WTC11 (cell line): Measurements from ENCODE around the gene PTPRCAP. TPM values are rescaled to one million over a fixed set of nuclear protein-coding genes. Genes with fewer than 3 reads are reported as not detected.

Experiments
- ATAC-seq: fragments of 200-7000 bp; cut with Tn5 transposase; 2 replicates; pipeline ENCODE4 v1.10.0; 2021; ENCODE audit warnings: mild to moderate bottlenecking, moderate library complexity
- CTCF ChIA-PET: fragments of 300-600 bp; sonication (Branson Sonifier 250); formaldehyde crosslinking; loops from one replicate; lab custom pipeline; 2021; ENCODE audit warnings: antibody characterized with exemption; lab: Charles Lee
- POLR2A ChIA-PET: fragments of 350-600 bp; sonication (Branson Sonifier 250); formaldehyde crosslinking; loops from one replicate; lab custom pipeline; 2021; ENCODE audit warnings: antibody characterized with exemption; lab: Charles Lee
- DNase-seq: peaks from one replicate; pipeline ENCODE4 v3.0.0; 2021; ENCODE audit warnings: low spot score
- H3K27ac Mint-ChIP-seq: 2 replicates; pipeline ENCODE4 v1.8.0; 2021; ENCODE audit warnings: mixed read lengths
- H3K27me3 Mint-ChIP-seq: 2 replicates; pipeline ENCODE4 v1.8.0; 2021; ENCODE audit warnings: low read depth, mild to moderate bottlenecking, moderate library complexity, mixed read lengths
- H3K36me3 Mint-ChIP-seq: 2 replicates; pipeline ENCODE4 v1.8.0; 2021; ENCODE audit warnings: mixed read lengths
- H3K4me1 Mint-ChIP-seq: 2 replicates; pipeline ENCODE4 v1.8.0; 2022; ENCODE audit warnings: mixed read lengths
- H3K4me3 Mint-ChIP-seq: 2 replicates; pipeline ENCODE4 v1.8.0; 2021; ENCODE audit warnings: mild to moderate bottlenecking, moderate library complexity, mixed read lengths
- H3K9me3 Mint-ChIP-seq: 2 replicates; pipeline ENCODE4 v1.8.0; 2021; ENCODE audit warnings: mixed read lengths
- AR ChIP-seq: fragments of 250-450 bp; sonication (Bioruptor Pico); IDR thresholded peaks from 2 replicates; pipeline ENCODE4 v1.9.0; 2021; ENCODE audit warnings: mild to moderate bottlenecking
- ATF1 ChIP-seq: sonication (generic); formaldehyde crosslinking; IDR thresholded peaks from 2 replicates; pipeline ENCODE4 v1.8.1; 2023; ENCODE audit warnings: mild to moderate bottlenecking, moderate library complexity, missing genetic modification reagents
- ATF6 ChIP-seq: sonication (generic); formaldehyde crosslinking; IDR thresholded peaks from 2 replicates; pipeline ENCODE4 v1.8.1; 2023; ENCODE audit warnings: mild to moderate bottlenecking, missing genetic modification reagents
- FOXP1 ChIP-seq: sonication (generic); formaldehyde crosslinking; IDR thresholded peaks from 2 replicates; pipeline ENCODE4 v1.8.0; 2022; ENCODE audit warnings: missing genetic modification reagents, mild to moderate bottlenecking, moderate library complexity, borderline replicate concordance
- KAT7 ChIP-seq: sonication (generic); formaldehyde crosslinking; IDR thresholded peaks from 2 replicates; pipeline ENCODE4 v1.8.1; 2023; ENCODE audit warnings: missing genetic modification reagents, mild to moderate bottlenecking, borderline replicate concordance
- NFYB ChIP-seq: sonication (generic); formaldehyde crosslinking; conservative IDR thresholded peaks from 2 replicates; pipeline ENCODE4 v1.8.0; 2022; ENCODE audit warnings: low read depth, missing genetic modification reagents
- RORB ChIP-seq: fragments of 250-450 bp; sonication (Bioruptor Pico); IDR thresholded peaks from 2 replicates; pipeline ENCODE4 v1.9.0; 2021; ENCODE audit warnings: mild to moderate bottlenecking
- SMAD4 ChIP-seq: sonication (generic); formaldehyde crosslinking; IDR thresholded peaks from 2 replicates; pipeline ENCODE4 v1.8.0; 2022; ENCODE audit warnings: mild to moderate bottlenecking, missing genetic modification reagents
- ZNF263 ChIP-seq: sonication (generic); formaldehyde crosslinking; IDR thresholded peaks from 2 replicates; pipeline ENCODE4 v1.8.1; 2022; ENCODE audit warnings: low read depth, mild to moderate bottlenecking, moderate library complexity, missing genetic modification reagents
- ZNF425 ChIP-seq: fragments of 250-450 bp; sonication (Bioruptor Pico); conservative IDR thresholded peaks from 2 replicates; pipeline ENCODE4 v1.9.0; 2021; ENCODE audit warnings: mild to moderate bottlenecking
- total RNA-seq: library from RNA; stranded (reverse); gene quantifications from 3 replicates; pipeline ENCODE4 v1.2.3, GENCODE V29; 2021

Gene PTPRCAP
- total RNA-seq, 1 experiment from 2014 or later: 3.6 TPM

- TF ChIP-seq SMAD4 (CRISPR knock-in tag): no peak
Measured at GRCh38 chr11:67400942-67401494, 36.5 kb downstream of the PTPRCAP start (continued).

GRCh38 chr11:67400251-67400941, 37.1 kb downstream of the PTPRCAP start:
- peaks cover 41% of the 10 kb centered on the region for H3K4me1 Mint-ChIP-seq
- H3K36me3 Mint-ChIP-seq: peaks cover 13% of the 10 kb centered on the region
- ATAC-seq (no peak), DNase-seq (no peak)
- peak overlapping the region; percentile 72; the same call in 1 of the 2 replicates for H3K27ac Mint-ChIP-seq
- peak overlapping the region; percentile 73 for H3K4me3 Mint-ChIP-seq
- CTCF ChIA-PET: interaction anchor here (1.0 to 3.9 kb wide), 16 partner anchors 11 to 229 kb away, joined by 3 to 112 read pairs (median 14); partner anchors contain the start of genes AIP, NUDT8, POLD4 and PTPRCAP
- no peaks in the 10 kb centered on the region for H3K27me3 Mint-ChIP-seq
- no peaks in the 10 kb centered on the region for H3K9me3 Mint-ChIP-seq
- POLR2A ChIA-PET: interaction anchor here (1.4 to 2.2 kb wide), 7 partner anchors 9 to 68 kb away, joined by 3 to 21 read pairs (median 7); partner anchors contain the start of genes RAD9A, RPS6KB2 and TMEM134
- TF ChIP-seq ATF6: no peak
- TF ChIP-seq ZNF263 (CRISPR knock-in tag): no peak
- TF ChIP-seq RORB (CRISPR knock-in tag): no peak
- TF ChIP-seq NFYB (CRISPR knock-in tag): no peak
- no peak for TF ChIP-seq ZNF425 (CRISPR knock-in tag)
- TF ChIP-seq ATF1 (CRISPR knock-in tag): no peak
- no peak for TF ChIP-seq AR

GRCh38 chr11:67398661-67399563, 38.6 kb downstream of the PTPRCAP start:
- no peaks in the 10 kb centered on the region for H3K9me3 Mint-ChIP-seq
- H3K27ac Mint-ChIP-seq: no peak overlapping the region
- no peak overlapping the region for H3K4me3 Mint-ChIP-seq
- TF ChIP-seq KAT7 (CRISPR knock-in tag) (no peak), FOXP1 (CRISPR knock-in tag) (0 out of 2 replicates have a peak, but pooled peaks have one; percentile 44)
- H3K4me1 Mint-ChIP-seq: peaks cover 41% of the 10 kb centered on the region
- no peaks in the 10 kb centered on the region for H3K27me3 Mint-ChIP-seq
- ChIA-PET POLR2A (interaction anchor here (0.6 kb wide), 1 partner anchor 29 kb away, joined by 3 read pairs; no protein-coding TSS in a partner anchor), CTCF (no interaction called here)
- ATAC-seq (no peak), DNase-seq (no peak)
- H3K36me3 Mint-ChIP-seq: peaks cover 14% of the 10 kb centered on the region
